Stimulated activated CD8-positive, alpha-beta memory T cell treated with anti-CD3 and anti-CD28 coated beads, Interleukin-4, amount 100 ng/mL, for 48 hours (primary cell): ENCODE measurements around the gene LMO7.
"Not testable (repeated sequence)": the region's sequence is repeated elsewhere in the genome, so short reads cannot be mapped to it uniquely, and the experiment has no call there.

Experiments used
- DNase-seq: peaks from one replicate; pipeline ENCODE4 v3.0.0-alpha.2; 2020

The LMO7 gene

DNA sequence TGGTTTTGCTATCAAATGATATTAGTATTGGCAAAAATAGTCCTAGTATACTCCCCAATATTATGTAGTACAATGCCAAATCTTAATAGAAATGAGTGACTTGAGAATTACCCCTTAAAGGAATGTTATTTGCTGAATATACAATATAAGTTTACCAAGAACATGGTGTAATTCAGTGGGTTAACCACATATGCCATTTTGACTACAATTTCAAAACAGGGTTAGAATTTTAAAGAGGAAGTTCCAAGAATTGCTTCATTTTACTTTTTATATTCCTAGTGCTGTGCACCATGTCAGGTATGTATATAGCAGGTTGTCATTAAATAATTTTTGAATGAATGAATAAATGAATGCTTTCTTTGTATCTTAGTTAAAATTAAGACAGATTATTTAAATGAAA, 66.3 kb downstream of the LMO7 start:
- DNase-seq: no peak

GRCh38 chr13:75703769-75704168, 67.6 kb downstream of the LMO7 start:
- DNase-seq: no peak

GRCh38 chr13:75704194-75704926, 68.2 kb downstream of the LMO7 start:
- no peak for DNase-seq

DNA sequence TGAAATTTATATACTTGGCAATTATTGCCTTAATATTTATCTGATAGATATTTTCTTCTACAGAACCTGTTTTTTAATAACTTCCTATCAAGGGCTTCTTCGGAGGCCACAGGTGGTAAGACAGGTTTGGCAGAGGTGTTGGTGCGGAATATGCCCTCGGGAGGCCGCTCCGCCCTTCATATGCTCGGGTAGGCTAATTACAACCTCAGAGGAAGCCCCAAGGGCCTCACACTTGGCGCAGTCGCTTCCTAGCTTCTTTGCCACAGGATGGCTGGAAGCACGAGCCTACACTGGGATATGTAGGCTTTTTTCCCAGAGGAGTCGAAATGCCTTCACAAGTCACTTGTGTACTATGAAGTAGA, 68.8 kb downstream of the LMO7 start:
- no peak for DNase-seq

GRCh38 chr13:75705395-75705794, 69.3 kb downstream of the LMO7 start:
- DNase-seq: no peak

- DNase-seq: no peak
Observed at GRCh38 chr13:75705908-75706307, 69.8 kb downstream of the LMO7 start.

- no peak for DNase-seq
Observed at GRCh38 chr13:75713852-75714251, 77.7 kb downstream of the LMO7 start.

- no peak for DNase-seq
Observed at GRCh38 chr13:75715601-75716523, 79.7 kb downstream of the LMO7 start.

GRCh38 chr13:75717525-75717924, 81.4 kb downstream of the LMO7 start:
- DNase-seq: no peak

GRCh38 chr13:75721307-75721706, 85.2 kb downstream of the LMO7 start:
- DNase-seq: no peak

GRCh38 chr13:75723901-75724300, 87.8 kb downstream of the LMO7 start:
- no peak for DNase-seq

- no peak for DNase-seq
Observed at GRCh38 chr13:75724752-75725517, 88.8 kb downstream of the LMO7 start.

DNA sequence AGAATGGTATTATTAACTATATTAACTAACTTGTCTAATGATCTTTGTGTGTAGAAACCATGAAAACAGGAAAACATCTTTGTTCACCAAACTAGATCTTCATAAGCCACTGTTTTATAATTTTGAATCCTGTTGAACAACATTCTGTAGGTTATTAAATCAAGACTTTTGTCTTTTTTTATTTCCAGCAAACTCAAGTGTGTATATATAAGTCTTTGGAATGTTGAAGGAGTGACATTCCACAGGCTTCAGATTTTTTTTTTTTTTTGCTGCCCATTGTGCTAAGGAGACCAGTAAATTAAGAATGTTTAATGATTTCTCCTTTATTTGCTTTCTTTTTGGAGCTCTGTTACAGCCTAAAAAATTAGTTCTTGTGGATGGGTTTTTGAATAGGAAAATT, 89.6 kb downstream of the LMO7 start:
- DNase-seq: no peak

DNA sequence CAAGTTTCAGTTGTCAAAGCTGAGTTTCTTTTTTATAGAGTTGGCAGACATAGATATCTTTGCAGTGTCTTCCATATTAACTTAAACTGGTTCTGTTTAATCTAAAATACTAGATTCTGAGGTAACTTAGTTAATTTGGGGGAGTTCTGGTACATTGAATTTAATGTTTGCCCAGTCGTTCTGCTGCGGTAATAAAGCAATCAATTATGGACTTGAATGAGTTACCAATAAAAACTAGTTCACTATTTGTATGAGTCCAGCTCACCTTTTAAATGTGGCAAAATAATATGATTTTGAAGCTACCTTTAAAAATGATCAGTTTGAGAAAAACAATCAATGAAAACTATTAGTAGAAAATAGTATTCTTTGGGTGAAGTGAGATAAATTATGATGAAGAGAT, 90.2 kb downstream of the LMO7 start:
- DNase-seq: no peak

- not testable (repeated sequence) for DNase-seq
Observed at GRCh38 chr13:75733113-75733512, 97.0 kb downstream of the LMO7 start.

DNA sequence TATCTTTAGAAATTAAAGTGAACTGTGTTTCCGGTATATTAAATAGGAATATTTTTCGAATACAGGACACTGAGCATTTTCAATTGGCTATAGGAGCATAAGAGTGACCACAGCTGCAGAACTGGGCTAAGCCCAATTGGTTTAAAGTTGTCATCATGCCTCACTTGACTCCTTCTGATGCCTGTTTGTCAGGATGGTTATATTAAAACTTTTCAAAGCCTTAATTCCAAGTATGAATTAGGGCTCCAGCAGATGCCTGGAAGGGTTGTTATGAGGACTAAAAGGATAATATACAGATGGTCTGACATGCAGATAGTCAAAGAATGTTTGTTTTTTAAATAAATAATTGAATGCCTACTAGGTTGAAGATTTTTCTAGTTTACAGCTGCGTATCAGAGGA, 100.0 kb downstream of the LMO7 start:
- no peak for DNase-seq

GRCh38 chr13:75738841-75739240, 102.7 kb downstream of the LMO7 start:
- no peak for DNase-seq

DNA sequence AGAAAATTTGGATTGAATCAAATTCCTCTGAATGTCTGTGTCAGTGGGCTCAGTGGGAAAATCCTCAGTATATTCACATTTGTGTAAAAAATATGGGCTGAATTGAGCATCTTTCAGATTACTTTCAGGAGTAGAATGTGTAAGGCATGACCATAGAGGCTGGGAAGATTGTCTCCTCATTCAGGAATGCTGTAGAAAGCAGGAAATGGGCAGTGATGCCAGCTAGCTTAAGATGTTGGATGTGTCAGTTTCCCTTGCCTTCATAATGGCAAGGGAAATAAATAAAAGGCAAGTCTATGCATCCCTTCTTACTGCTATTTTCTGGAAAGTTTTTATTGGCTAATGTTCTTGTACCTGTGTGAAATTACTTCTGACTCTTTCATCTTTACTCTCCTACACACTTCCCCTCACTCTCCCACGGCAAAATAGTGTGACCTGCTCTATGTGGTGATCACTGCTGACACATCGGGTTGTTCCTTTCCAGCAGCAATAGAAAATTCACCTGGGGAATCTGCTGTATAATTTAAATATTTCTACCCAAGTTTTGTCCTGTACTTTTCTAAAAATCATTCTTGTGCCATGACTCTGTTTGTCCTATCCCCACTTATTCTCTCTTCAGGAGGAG, 103.2 kb downstream of the LMO7 start:
- no peak for DNase-seq

DNA sequence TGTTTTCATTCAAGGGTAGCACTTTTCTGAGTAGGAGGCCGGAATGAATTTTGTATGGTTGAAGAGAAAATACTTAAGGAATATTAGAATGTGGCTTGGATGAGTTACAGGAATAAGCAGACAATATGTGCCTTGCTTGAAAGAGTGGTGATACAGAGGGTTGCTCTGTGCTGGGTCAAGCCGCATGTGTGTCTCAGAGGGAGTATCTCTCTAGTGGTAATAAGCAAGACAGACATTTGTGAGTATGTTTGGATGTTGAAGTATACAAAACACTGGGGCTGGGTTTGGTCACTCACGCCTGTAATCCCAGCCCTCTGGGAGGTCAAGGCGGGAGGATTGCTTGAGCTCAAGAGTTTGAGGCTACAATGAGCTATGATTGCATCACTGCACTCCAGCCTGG, 103.9 kb downstream of the LMO7 start:
- DNase-seq: no peak

- DNase-seq: not testable (repeated sequence)
Observed at GRCh38 chr13:75743072-75743471, 106.9 kb downstream of the LMO7 start.

GRCh38 chr13:75744127-75744526, 108.0 kb downstream of the LMO7 start:
- no peak for DNase-seq

DNA sequence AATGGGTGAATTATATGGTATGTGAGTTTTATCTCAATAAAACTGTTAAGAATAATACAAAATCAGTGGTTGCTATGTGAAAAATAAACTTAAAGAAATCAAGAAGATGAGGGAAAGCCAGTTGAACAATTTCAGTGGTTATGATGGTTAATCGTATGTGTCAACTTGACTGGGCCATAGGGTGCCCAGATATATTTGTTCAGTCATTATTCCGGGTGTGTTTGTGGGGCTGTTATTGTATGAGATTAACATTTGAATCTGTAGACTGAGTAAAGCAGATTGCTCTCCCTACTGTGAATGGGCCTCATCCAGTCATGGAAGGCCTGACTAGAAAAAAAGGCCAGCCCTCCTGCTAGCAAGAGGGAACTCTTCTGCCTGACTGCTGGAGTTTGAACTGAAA, 109.3 kb downstream of the LMO7 start:
- no peak for DNase-seq

- no peak for DNase-seq
Observed at GRCh38 chr13:75748874-75749273, 112.7 kb downstream of the LMO7 start.
